ENCODE data around the gene PABPN1L.

Gene PABPN1L

GRCh38 chr16:88815227-88815626, 51.2 kb downstream of the PABPN1L start:
- no peak for DNase-seq

DNA sequence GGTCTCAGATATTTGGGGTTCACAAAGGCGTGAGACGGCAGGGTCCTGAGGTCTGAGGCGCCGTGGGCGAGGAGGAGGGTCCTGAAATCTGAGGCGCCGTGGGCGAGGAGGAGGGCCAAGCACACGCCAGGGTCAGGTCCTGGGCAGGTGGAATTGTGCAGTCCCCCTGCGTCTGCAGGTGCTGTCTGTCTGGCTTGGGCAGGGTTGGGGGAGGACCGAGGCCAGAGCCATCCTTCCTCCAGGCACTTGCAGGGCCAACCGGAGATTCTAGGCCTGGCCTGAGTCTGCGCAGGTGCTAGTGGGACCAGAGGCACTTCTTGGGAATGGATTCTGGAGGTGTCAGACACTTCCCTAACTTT, 52.3 kb downstream of the PABPN1L start:
- no peak for DNase-seq
